ENCODE data around the gene GALNT8. TPM values are rescaled to one million over a fixed set of nuclear protein-coding genes. Genes with fewer than 3 reads are reported as not detected.

GALNT8 gene
- total RNA-seq, 1 donor from 2014 or later, result 0.77 TPM

DNA sequence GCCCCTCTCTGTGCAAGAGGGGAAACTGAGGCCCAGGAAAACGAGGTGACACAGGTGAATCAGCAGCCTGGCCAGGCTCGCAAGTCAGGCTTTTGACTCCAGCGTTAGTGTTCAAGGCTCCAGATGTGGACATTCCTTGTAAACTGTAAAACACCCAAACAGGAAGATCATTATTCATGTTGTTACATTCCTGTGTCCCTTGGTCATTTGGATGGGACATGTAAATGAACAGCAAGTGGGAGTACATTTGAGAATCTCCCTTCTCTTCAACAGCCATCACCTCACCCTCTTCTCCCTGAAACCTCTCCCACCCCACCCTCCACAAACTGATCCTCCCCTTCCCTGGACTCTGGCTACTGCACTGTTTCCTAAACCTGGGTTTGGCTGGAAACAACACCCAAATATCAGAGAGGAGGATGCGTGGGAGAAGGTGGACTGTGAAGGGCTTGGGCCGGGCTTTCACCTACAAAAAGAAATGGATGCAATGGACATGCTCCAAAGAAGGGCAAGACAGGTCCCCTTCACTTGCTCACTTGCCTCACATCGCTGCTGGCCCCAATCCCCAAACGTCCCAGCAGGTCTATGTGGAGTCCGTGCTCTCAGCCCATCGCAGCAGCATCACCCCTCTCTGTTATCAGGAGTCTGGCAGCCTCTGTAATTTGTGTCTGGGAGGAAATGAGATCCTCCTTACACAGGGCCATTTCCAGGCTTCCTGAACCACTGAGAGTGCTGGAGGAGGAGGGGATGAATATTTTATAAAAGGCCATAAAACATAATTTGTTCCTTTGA is 76.7 kb downstream of the GALNT8 start:
- Histone ChIP-seq H3K4me1 (no peaks in the 10 kb centered on the region), H3K9me3 (no peaks in the 10 kb centered on the region), H3K4me3 (no peak overlapping the region), H3K27ac (no peak overlapping the region), H3K36me3 (no peaks in the 10 kb centered on the region), H3K27me3 (ENCODE audit: low read depth) (peaks cover 9% of the 10 kb centered on the region)
- no peak for ATAC-seq
- DNase-seq, result no peak
- intact Hi-C loops (cut with DNase I), result no loop called here
- TF ChIP-seq, protein P1, sequence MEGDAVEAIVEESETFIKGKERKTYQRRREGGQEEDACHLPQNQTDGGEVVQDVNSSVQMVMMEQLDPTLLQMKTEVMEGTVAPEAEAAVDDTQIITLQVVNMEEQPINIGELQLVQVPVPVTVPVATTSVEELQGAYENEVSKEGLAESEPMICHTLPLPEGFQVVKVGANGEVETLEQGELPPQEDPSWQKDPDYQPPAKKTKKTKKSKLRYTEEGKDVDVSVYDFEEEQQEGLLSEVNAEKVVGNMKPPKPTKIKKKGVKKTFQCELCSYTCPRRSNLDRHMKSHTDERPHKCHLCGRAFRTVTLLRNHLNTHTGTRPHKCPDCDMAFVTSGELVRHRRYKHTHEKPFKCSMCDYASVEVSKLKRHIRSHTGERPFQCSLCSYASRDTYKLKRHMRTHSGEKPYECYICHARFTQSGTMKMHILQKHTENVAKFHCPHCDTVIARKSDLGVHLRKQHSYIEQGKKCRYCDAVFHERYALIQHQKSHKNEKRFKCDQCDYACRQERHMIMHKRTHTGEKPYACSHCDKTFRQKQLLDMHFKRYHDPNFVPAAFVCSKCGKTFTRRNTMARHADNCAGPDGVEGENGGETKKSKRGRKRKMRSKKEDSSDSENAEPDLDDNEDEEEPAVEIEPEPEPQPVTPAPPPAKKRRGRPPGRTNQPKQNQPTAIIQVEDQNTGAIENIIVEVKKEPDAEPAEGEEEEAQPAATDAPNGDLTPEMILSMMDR (IDR thresholded peaks at IDR 0.05), result no peak

DNA sequence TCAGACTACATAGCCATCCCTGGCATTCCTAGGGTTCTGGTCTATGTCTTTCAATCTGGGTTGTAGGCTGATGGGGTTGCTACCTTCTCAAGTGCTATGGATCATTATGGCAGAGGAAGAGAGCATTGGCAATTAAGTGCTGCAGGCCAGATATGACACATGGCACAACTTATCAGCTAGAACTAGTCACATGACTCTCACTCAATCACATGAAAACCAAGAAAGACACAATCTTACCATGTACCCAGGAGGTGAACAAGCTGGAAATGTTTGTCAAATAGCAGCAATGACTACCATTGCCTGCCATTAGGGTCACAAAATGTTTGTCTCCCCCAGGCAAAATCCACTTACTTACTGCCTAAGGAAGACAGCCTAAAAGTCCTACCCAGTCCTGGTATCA is 80.4 kb downstream of the GALNT8 start:
- Histone ChIP-seq H3K27me3 (ENCODE audit: low read depth) (peaks cover 4% of the 10 kb centered on the region), H3K4me3 (no peak overlapping the region), H3K9me3 (no peaks in the 10 kb centered on the region), H3K27ac (no peak overlapping the region), H3K4me1 (no peaks in the 10 kb centered on the region), H3K36me3 (no peaks in the 10 kb centered on the region)
- intact Hi-C loops (cut with DNase I), result no loop called here
- DNase-seq (no peak), ATAC-seq (no peak)
- TF ChIP-seq, protein P1 (IDR thresholded peaks at IDR 0.05), result no peak

DNA sequence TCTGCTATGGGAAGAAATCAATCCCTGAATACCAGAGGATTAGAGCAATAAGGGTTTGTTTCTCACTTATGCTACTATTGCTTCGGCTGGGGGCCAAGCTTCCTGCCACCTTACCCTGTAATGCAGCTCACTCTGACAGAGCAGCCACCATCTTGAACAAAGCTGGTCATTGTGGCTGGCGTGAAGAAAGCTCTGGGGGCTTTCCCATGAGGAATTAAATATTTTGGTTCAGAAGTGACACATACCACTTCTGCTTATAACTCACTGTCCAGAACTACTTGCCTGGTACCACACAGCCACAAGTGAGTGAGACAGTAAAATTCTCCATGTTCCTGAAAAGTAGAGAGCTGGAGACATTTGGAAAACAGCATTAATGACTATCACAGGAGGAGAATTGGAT is 82.6 kb downstream of the GALNT8 start:
- Histone ChIP-seq H3K36me3 (no peaks in the 10 kb centered on the region), H3K27ac (no peak overlapping the region), H3K4me1 (no peaks in the 10 kb centered on the region), H3K4me3 (no peak overlapping the region), H3K27me3 (ENCODE audit: low read depth) (no peaks in the 10 kb centered on the region), H3K9me3 (no peaks in the 10 kb centered on the region)
- TF ChIP-seq, protein P1 (IDR thresholded peaks at IDR 0.05), result no peak
- DNase-seq (no peak), ATAC-seq (no peak)
- intact Hi-C loops (cut with DNase I), result no loop called here

DNA sequence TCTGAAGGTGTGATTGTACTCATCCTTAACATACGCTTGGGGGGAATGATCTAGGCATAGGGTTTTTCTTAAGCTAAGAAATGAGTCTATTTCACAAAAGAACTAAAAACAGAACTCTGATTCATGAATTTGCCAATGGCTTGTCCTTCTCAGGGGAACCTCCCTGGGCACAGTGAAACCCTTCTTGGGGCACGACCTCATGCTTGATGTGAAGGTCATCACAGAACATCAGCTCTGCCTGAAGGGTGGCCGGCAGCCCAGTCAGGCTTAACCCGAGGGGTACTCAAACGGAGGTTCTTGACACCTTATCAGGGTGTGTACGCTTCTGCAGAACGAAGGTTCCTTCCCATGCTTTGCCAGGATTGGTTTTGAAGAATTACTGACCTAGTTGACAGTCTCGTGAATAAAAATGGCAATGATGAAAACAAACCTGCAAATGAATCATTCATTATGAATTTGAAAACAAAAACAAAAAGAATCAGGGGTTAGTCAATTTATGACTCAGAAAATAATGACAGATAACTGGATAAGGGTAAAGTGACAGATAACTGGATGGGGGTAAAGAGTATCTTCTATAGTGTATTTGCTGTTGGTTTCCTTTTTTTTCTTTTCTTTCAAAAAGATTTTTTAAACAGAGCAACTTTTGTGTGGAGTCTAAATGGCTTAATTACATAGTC is 86.4 kb downstream of the GALNT8 start:
- no peak for ATAC-seq

DNA sequence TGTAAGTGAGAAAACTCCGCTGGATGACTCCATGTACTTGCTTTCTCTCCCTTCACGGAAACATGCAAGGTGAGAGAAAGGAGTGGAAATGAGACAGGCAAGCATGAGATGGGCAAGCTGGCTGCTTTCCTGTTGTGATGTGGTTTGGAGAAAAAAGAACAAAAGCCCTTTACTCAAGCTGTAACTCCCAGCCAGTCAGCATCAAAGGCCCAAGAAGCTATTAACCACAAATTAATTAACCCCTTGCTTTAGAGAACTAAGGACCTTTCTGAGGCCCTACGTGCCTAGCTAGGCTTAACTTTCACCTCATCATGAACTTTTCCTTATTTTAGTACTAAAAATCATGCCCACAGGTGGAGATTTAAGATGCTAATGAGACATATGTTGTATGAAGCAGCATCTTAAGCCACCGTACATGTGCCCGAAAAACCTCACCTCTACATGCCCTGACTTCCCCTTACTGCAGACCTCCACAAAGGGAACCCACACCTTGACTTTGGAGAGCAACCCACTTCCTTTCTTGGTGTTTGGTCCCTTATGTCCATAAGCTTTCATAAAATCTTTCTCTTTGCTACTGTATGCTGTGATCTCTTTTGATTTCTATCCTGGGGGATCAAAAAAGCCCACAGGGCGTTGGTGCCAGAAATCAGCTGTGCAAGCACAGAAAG is 87.0 kb downstream of the GALNT8 start:
- no peak overlapping the region for H3K27ac ChIP-seq

More for the DNA sequence above, 86.4 kb downstream of the GALNT8 start:
- peaks cover 13% of the 10 kb centered on the region for H3K4me1 ChIP-seq
- no peaks in the 10 kb centered on the region for H3K36me3 ChIP-seq
- intact Hi-C loops (cut with DNase I), result no loop called here
- peaks cover 35% of the 10 kb centered on the region for H3K27me3 ChIP-seq (ENCODE audit: low read depth)
- H3K4me3 ChIP-seq, result no peak overlapping the region
- TF ChIP-seq, protein P1 (IDR thresholded peaks at IDR 0.05), result no peak
- DNase-seq, result no peak
- H3K9me3 ChIP-seq, result no peaks in the 10 kb centered on the region
- H3K27ac ChIP-seq, result no peak overlapping the region

More for the DNA sequence above, 87.0 kb downstream of the GALNT8 start:
- H3K27me3 ChIP-seq (ENCODE audit: low read depth), result peaks cover 41% of the 10 kb centered on the region
- H3K4me3 ChIP-seq, result no peak overlapping the region
- no peaks in the 10 kb centered on the region for H3K9me3 ChIP-seq
- no peak for ATAC-seq
- intact Hi-C loops (cut with DNase I), result no loop called here
- no peak for DNase-seq
- no peaks in the 10 kb centered on the region for H3K36me3 ChIP-seq
- TF ChIP-seq, protein P1 (IDR thresholded peaks at IDR 0.05), result no peak
- peaks cover 13% of the 10 kb centered on the region for H3K4me1 ChIP-seq
